ENCODE measurements around the gene IFRD1.
"Not testable (repeated sequence)": the region's sequence is repeated elsewhere in the genome, so short reads cannot be mapped to it uniquely, and the experiment has no call there.

Gene IFRD1

GRCh38 chr7:112431803-112432202 is 18.5 kb upstream of the IFRD1 start:
- in situ Hi-C loops (cut with HindIII; ENCODE audit: low pct_ligation_motif_present, low pct_unique_long_range_greater_than_20kb, low sequenced_read_pairs) = no loop called here
- no peak for DNase-seq

- no peak for DNase-seq
- in situ Hi-C loops (cut with HindIII; ENCODE audit: low pct_ligation_motif_present, low pct_unique_long_range_greater_than_20kb, low sequenced_read_pairs) = no loop called here
Measured at GRCh38 chr7:112433289-112433688, 17.0 kb upstream of the IFRD1 start.

GRCh38 chr7:112437072-112437471 is 13.2 kb upstream of the IFRD1 start:
- in situ Hi-C loops (cut with HindIII; ENCODE audit: low pct_ligation_motif_present, low pct_unique_long_range_greater_than_20kb, low sequenced_read_pairs) = no loop called here
- DNase-seq = peak; percentile 79

- DNase-seq = no peak
- in situ Hi-C loops (cut with HindIII; ENCODE audit: low pct_ligation_motif_present, low pct_unique_long_range_greater_than_20kb, low sequenced_read_pairs) = no loop called here
Measured at GRCh38 chr7:112439476-112439875, 10.8 kb upstream of the IFRD1 start.

- in situ Hi-C loops (cut with HindIII; ENCODE audit: low pct_ligation_motif_present, low pct_unique_long_range_greater_than_20kb, low sequenced_read_pairs) = no loop called here
- DNase-seq = no peak
Measured at GRCh38 chr7:112442210-112442609, 8.1 kb upstream of the IFRD1 start.

GRCh38 chr7:112444505-112444904 is 5.8 kb upstream of the IFRD1 start:
- DNase-seq = no peak
- in situ Hi-C loops (cut with HindIII; ENCODE audit: low pct_ligation_motif_present, low pct_unique_long_range_greater_than_20kb, low sequenced_read_pairs) = no loop called here

- in situ Hi-C loops (cut with HindIII; ENCODE audit: low pct_ligation_motif_present, low pct_unique_long_range_greater_than_20kb, low sequenced_read_pairs) = no loop called here
- DNase-seq = no peak
Measured at GRCh38 chr7:112446431-112446830, 3.8 kb upstream of the IFRD1 start.

- no peak for DNase-seq
- in situ Hi-C loops (cut with HindIII; ENCODE audit: low pct_ligation_motif_present, low pct_unique_long_range_greater_than_20kb, low sequenced_read_pairs) = no loop called here
Measured at GRCh38 chr7:112447406-112447805, 2.9 kb upstream of the IFRD1 start.

- in situ Hi-C loops (cut with HindIII; ENCODE audit: low pct_ligation_motif_present, low pct_unique_long_range_greater_than_20kb, low sequenced_read_pairs) = no loop called here
- DNase-seq = no peak
Measured at GRCh38 chr7:112448381-112448780, 1.9 kb upstream of the IFRD1 start.

GRCh38 chr7:112448891-112449290 is 1.4 kb upstream of the IFRD1 start:
- in situ Hi-C loops (cut with HindIII; ENCODE audit: low pct_ligation_motif_present, low pct_unique_long_range_greater_than_20kb, low sequenced_read_pairs) = no loop called here
- no peak for DNase-seq

- peak; percentile 76 for DNase-seq
- in situ Hi-C loops (cut with HindIII; ENCODE audit: low pct_ligation_motif_present, low pct_unique_long_range_greater_than_20kb, low sequenced_read_pairs) = no loop called here
Measured at GRCh38 chr7:112449353-112449752, 907 bp upstream of the IFRD1 start.

- peak; percentile 100 for DNase-seq
- in situ Hi-C loops (cut with HindIII; ENCODE audit: low pct_ligation_motif_present, low pct_unique_long_range_greater_than_20kb, low sequenced_read_pairs) = no loop called here
Measured at GRCh38 chr7:112450807-112451761, 824 bp downstream of the IFRD1 start.

- in situ Hi-C loops (cut with HindIII; ENCODE audit: low pct_ligation_motif_present, low pct_unique_long_range_greater_than_20kb, low sequenced_read_pairs) = no loop called here
- DNase-seq = peak; percentile 62
Measured at GRCh38 chr7:112452102-112452888, 2.0 kb downstream of the IFRD1 start.

GRCh38 chr7:112453505-112454171 is 3.4 kb downstream of the IFRD1 start:
- in situ Hi-C loops (cut with HindIII; ENCODE audit: low pct_ligation_motif_present, low pct_unique_long_range_greater_than_20kb, low sequenced_read_pairs) = no loop called here

GRCh38 chr7:112454191-112454590 is 3.9 kb downstream of the IFRD1 start:
- in situ Hi-C loops (cut with HindIII; ENCODE audit: low pct_ligation_motif_present, low pct_unique_long_range_greater_than_20kb, low sequenced_read_pairs) = not testable (repeated sequence)

More at GRCh38 chr7:112453505-112454171, 3.4 kb downstream of the IFRD1 start:
- no peak for DNase-seq

GRCh38 chr7:112459645-112460044 is 9.4 kb downstream of the IFRD1 start:
- in situ Hi-C loops (cut with HindIII; ENCODE audit: low pct_ligation_motif_present, low pct_unique_long_range_greater_than_20kb, low sequenced_read_pairs) = no loop called here
- DNase-seq = no peak

More at GRCh38 chr7:112454191-112454590, 3.9 kb downstream of the IFRD1 start:
- DNase-seq = not testable (repeated sequence)

- in situ Hi-C loops (cut with HindIII; ENCODE audit: low pct_ligation_motif_present, low pct_unique_long_range_greater_than_20kb, low sequenced_read_pairs) = no loop called here
- peak; percentile 54 for DNase-seq
Measured at GRCh38 chr7:112462236-112462635, 12.0 kb downstream of the IFRD1 start.

- in situ Hi-C loops (cut with HindIII; ENCODE audit: low pct_ligation_motif_present, low pct_unique_long_range_greater_than_20kb, low sequenced_read_pairs) = no loop called here
- no peak for DNase-seq
Measured at GRCh38 chr7:112467867-112468266, 17.6 kb downstream of the IFRD1 start.

GRCh38 chr7:112470194-112470593 is 19.9 kb downstream of the IFRD1 start:
- in situ Hi-C loops (cut with HindIII; ENCODE audit: low pct_ligation_motif_present, low pct_unique_long_range_greater_than_20kb, low sequenced_read_pairs) = no loop called here
- no peak for DNase-seq
